Karpas-422 (cell line): ENCODE data around the gene MATN4. TPM values are rescaled to one million over a fixed set of nuclear protein-coding genes. Genes with fewer than 3 reads are reported as not detected.
A peak's percentile ranks its signal among the peaks of the same experiment; 100 is the strongest.

Experiments
- DNase-seq: peaks from one replicate; pipeline ENCODE4 v3.0.0-alpha.2; 2015
- H2AFZ ChIP-seq: fragments of 200-600 bp; sonication (generic); 2 replicates; pipeline ENCODE4 v1.6.1; 2014; ENCODE audit warnings: antibody characterized with exemption, low read length, mixed read lengths
- H3K27ac ChIP-seq: fragments of 200-600 bp; sonication (generic); 2 replicates; pipeline ENCODE4 v1.5.1; 2014; ENCODE audit warnings: mild to moderate bottlenecking, low read length, moderate library complexity
- H3K27me3 ChIP-seq: fragments of 200-600 bp; sonication (generic); 2 replicates; pipeline ENCODE4 v1.6.1; 2014; ENCODE audit warnings: low read length, mixed read lengths
- H3K36me3 ChIP-seq: fragments of 200-600 bp; sonication (generic); 2 replicates; pipeline ENCODE4 v1.6.1; 2014; ENCODE audit warnings: low read length, mixed read lengths; ENCODE audit not compliant: insufficient read depth
- H3K4me1 ChIP-seq: fragments of 200-600 bp; sonication (generic); 2 replicates; pipeline ENCODE4 v1.6.1; 2014; ENCODE audit warnings: mild to moderate bottlenecking, low read length, mixed read lengths
- H3K4me2 ChIP-seq: fragments of 200-600 bp; sonication (generic); 2 replicates; pipeline ENCODE4 v1.6.1; 2014; ENCODE audit warnings: low read length, low read depth, mild to moderate bottlenecking; ENCODE audit not compliant: poor library complexity, severe bottlenecking
- H3K4me3 ChIP-seq: fragments of 200-600 bp; sonication (generic); 2 replicates; pipeline ENCODE4 v1.5.1; 2014; ENCODE audit warnings: mild to moderate bottlenecking, antibody characterized with exemption, low read length, mixed read lengths
- H3K79me2 ChIP-seq: fragments of 200-600 bp; sonication (generic); 2 replicates; pipeline ENCODE4 v1.6.1; 2014; ENCODE audit warnings: mild to moderate bottlenecking, low read length, mixed read lengths
- H3K9ac ChIP-seq: fragments of 200-600 bp; sonication (generic); 2 replicates; pipeline ENCODE4 v1.6.0; 2014; ENCODE audit warnings: low read length
- H3K9me2 ChIP-seq: fragments of 200-600 bp; sonication (generic), shearing (Covaris generic); replicated peaks from 2 replicates; pipeline ENCODE4 v1.6.0; 2014; ENCODE audit warnings: mild to moderate bottlenecking, low read length, moderate library complexity; ENCODE audit not compliant: insufficient read depth
- H3K9me3 ChIP-seq: fragments of 300-700, 200-600 bp; sonication (generic); 2 replicates; pipeline ENCODE4 v1.6.1; 2014; ENCODE audit warnings: low read length, mixed read lengths
- H4K20me1 ChIP-seq: fragments of 200-600 bp; sonication (generic); 2 replicates; pipeline ENCODE4 v1.6.1; 2014; ENCODE audit warnings: mild to moderate bottlenecking, antibody characterized with exemption, low read length, low read depth; ENCODE audit not compliant: insufficient read depth
- total RNA-seq: library from RNA; depleted of rRNA; stranded (reverse); fragments of >200 nt; shearing (Covaris generic); gene quantifications from 2 replicates; pipeline ENCODE4 v1.2.3, GENCODE V29; 2014; ENCODE audit warnings: low replicate concordance

MATN4 gene
- total RNA-seq, 1 experiment from 2014 or later = not detected

- Histone ChIP-seq H3K4me2 (no peak overlapping the region), H3K27me3 (no peaks in the 10 kb centered on the region), H3K9ac (no peak overlapping the region), H4K20me1 (no peaks in the 10 kb centered on the region), H2AFZ (no peak overlapping the region), H3K36me3 (no peaks in the 10 kb centered on the region), H3K9me2 (no peaks in the 10 kb centered on the region), H3K9me3 (no peaks in the 10 kb centered on the region), H3K79me2 (no peaks in the 10 kb centered on the region), H3K4me1 (no peaks in the 10 kb centered on the region), H3K4me3 (no peak overlapping the region), H3K27ac (no peak overlapping the region)
- no peak for DNase-seq
Observed at GRCh38 chr20:45338121-45339030, 30.3 kb upstream of the MATN4 start.

- H3K79me2 ChIP-seq = no peaks in the 10 kb centered on the region
- no peak overlapping the region for H3K4me2 ChIP-seq
Observed at GRCh38 chr20:45337367-45338120, 29.4 kb upstream of the MATN4 start.

GRCh38 chr20:45336530-45337366 is 28.6 kb upstream of the MATN4 start:
- Histone ChIP-seq H3K9me2 (no peaks in the 10 kb centered on the region), H3K36me3 (no peaks in the 10 kb centered on the region), H3K27ac (no peak overlapping the region), H3K79me2 (no peaks in the 10 kb centered on the region), H2AFZ (no peak overlapping the region), H3K9me3 (no peaks in the 10 kb centered on the region), H3K4me3 (no peak overlapping the region), H3K27me3 (no peaks in the 10 kb centered on the region), H3K9ac (no peak overlapping the region), H4K20me1 (no peaks in the 10 kb centered on the region), H3K4me1 (no peaks in the 10 kb centered on the region), H3K4me2 (no peak overlapping the region)
- no peak for DNase-seq

More at GRCh38 chr20:45337367-45338120, 29.4 kb upstream of the MATN4 start:
- DNase-seq = no peak
- no peaks in the 10 kb centered on the region for H3K4me1 ChIP-seq
- H3K9me3 ChIP-seq = no peaks in the 10 kb centered on the region
- no peak overlapping the region for H3K27ac ChIP-seq
- H3K9me2 ChIP-seq = no peaks in the 10 kb centered on the region
- no peaks in the 10 kb centered on the region for H3K27me3 ChIP-seq
- no peaks in the 10 kb centered on the region for H3K36me3 ChIP-seq
- H3K9ac ChIP-seq = no peak overlapping the region
- no peaks in the 10 kb centered on the region for H4K20me1 ChIP-seq
- no peak overlapping the region for H3K4me3 ChIP-seq
- H2AFZ ChIP-seq = no peak overlapping the region

GRCh38 chr20:45330476-45330875 is 22.4 kb upstream of the MATN4 start:
- Histone ChIP-seq H2AFZ (no peak overlapping the region), H3K27ac (no peak overlapping the region), H3K4me1 (peaks cover 11% of the 10 kb centered on the region), H3K9me2 (no peaks in the 10 kb centered on the region), H3K4me3 (no peak overlapping the region), H4K20me1 (no peaks in the 10 kb centered on the region), H3K36me3 (no peaks in the 10 kb centered on the region), H3K9ac (no peak overlapping the region), H3K4me2 (no peak overlapping the region), H3K27me3 (no peaks in the 10 kb centered on the region), H3K9me3 (no peaks in the 10 kb centered on the region), H3K79me2 (no peaks in the 10 kb centered on the region)
- DNase-seq = no peak

- Histone ChIP-seq H3K9me2 (no peaks in the 10 kb centered on the region), H3K4me2 (peak overlapping the region; percentile 6), H3K36me3 (no peaks in the 10 kb centered on the region), H4K20me1 (no peaks in the 10 kb centered on the region), H3K9me3 (no peaks in the 10 kb centered on the region), H3K27me3 (no peaks in the 10 kb centered on the region), H3K9ac (no peak overlapping the region), H3K4me1 (peaks cover 11% of the 10 kb centered on the region), H3K79me2 (no peaks in the 10 kb centered on the region), H2AFZ (no peak overlapping the region), H3K27ac (no peak overlapping the region), H3K4me3 (no peak overlapping the region)
- DNase-seq = no peak
Observed at GRCh38 chr20:45329497-45330319, 21.6 kb upstream of the MATN4 start.

- Histone ChIP-seq H2AFZ (no peak overlapping the region), H3K9me2 (no peaks in the 10 kb centered on the region), H3K9ac (no peak overlapping the region), H3K4me1 (peaks cover 11% of the 10 kb centered on the region), H3K27me3 (no peaks in the 10 kb centered on the region), H3K4me2 (no peak overlapping the region), H3K27ac (no peak overlapping the region), H3K4me3 (no peak overlapping the region), H3K36me3 (no peaks in the 10 kb centered on the region), H4K20me1 (no peaks in the 10 kb centered on the region), H3K9me3 (no peaks in the 10 kb centered on the region), H3K79me2 (no peaks in the 10 kb centered on the region)
- no peak for DNase-seq
Observed at GRCh38 chr20:45328451-45328850, 20.4 kb upstream of the MATN4 start.

- Histone ChIP-seq H3K4me1 (peaks cover 22% of the 10 kb centered on the region), H3K4me3 (no peak overlapping the region), H3K9ac (no peak overlapping the region), H4K20me1 (no peaks in the 10 kb centered on the region), H3K9me2 (no peaks in the 10 kb centered on the region), H3K27me3 (no peaks in the 10 kb centered on the region), H2AFZ (no peak overlapping the region), H3K36me3 (no peaks in the 10 kb centered on the region), H3K9me3 (no peaks in the 10 kb centered on the region), H3K27ac (no peak overlapping the region), H3K4me2 (no peak overlapping the region), H3K79me2 (no peaks in the 10 kb centered on the region)
- DNase-seq = no peak
Observed at GRCh38 chr20:45325371-45325770, 17.3 kb upstream of the MATN4 start.
